K562 (cell line): ENCODE data around the gene JUNB. TPM values are rescaled to one million over a fixed set of nuclear protein-coding genes. Genes with fewer than 3 reads are reported as not detected.
A peak's percentile ranks its signal among the peaks of the same experiment; 100 is the strongest.

Experiments used
- BRD4 ChIP-seq: fragments of 200-600 bp; sonication (generic); IDR thresholded peaks from 2 replicates; pipeline ENCODE4 v1.6.1; 2017; ENCODE audit warnings: inconsistent platforms
- CUX1 ChIP-seq: fragments of 200-800 bp; sonication (Bioruptor generic); IDR thresholded peaks from 2 replicates; pipeline ENCODE4 v1.6.1; 2016; ENCODE audit warnings: missing genetic modification characterization, missing compliant biosample characterization
- GABPB2 ChIP-seq: fragments of 250-450 bp; sonication (Bioruptor Pico); conservative IDR thresholded peaks from 2 replicates; pipeline ENCODE4 v1.5.1; 2021; ENCODE audit warnings: mild to moderate bottlenecking
- MAFK ChIP-seq: IDR thresholded peaks from 2 replicates; pipeline ENCODE4 v1.6.1; 2011; ENCODE audit warnings: low read length, improper control_type of control experiment
- MCM7 ChIP-seq, 2 experiments: fragments of 450-650 bp; IDR thresholded peaks; 2 replicates each; pipeline ENCODE4 v1.6.1; 2016 to 2018
- MLLT1 ChIP-seq, 2 experiments: fragments of 450-650 bp; IDR thresholded peaks; 2 replicates each; pipeline ENCODE4 v1.6.1; 2016
- NFRKB ChIP-seq: fragments of 450-650 bp; IDR thresholded peaks from 2 replicates; pipeline ENCODE4 v1.6.1; 2016; ENCODE audit warnings: low read depth
- PPARD ChIP-seq: fragments of 250-450 bp; sonication (Bioruptor Pico); IDR thresholded peaks from 2 replicates; pipeline ENCODE4 v1.8.0; 2022; ENCODE audit warnings: inconsistent platforms, mild to moderate bottlenecking, moderate library complexity
- PURB ChIP-seq: sonication (generic); formaldehyde crosslinking; IDR thresholded peaks from 2 replicates; pipeline ENCODE4 v1.9.0; 2021; ENCODE audit warnings: low read depth, mild to moderate bottlenecking, missing genetic modification reagents
- SIN3A ChIP-seq, 2 experiments: fragments of 150-350 bp in 1 of 2; IDR thresholded peaks; 2 replicates each; pipeline ENCODE4 v1.6.1; 2011 to 2016; ENCODE audit warnings: borderline replicate concordance in 2 of 2, low read depth in 2 of 2, low read length in 2 of 2, mild to moderate bottlenecking in 2 of 2, moderate library complexity in 2 of 2; ENCODE audit not compliant: control insufficient read depth in 1 of 2
- TAF1 ChIP-seq: IDR thresholded peaks from 2 replicates; pipeline ENCODE4 v1.6.1; 2011; ENCODE audit warnings: mild to moderate bottlenecking, low read length, moderate library complexity; ENCODE audit not compliant: insufficient read depth, control insufficient read depth, severe bottlenecking; ENCODE audit errors: extremely low read depth
- TFAP4 ChIP-seq: sonication (generic); formaldehyde crosslinking; IDR thresholded peaks from 2 replicates; pipeline ENCODE4 v1.8.0; 2022; ENCODE audit warnings: missing genetic modification reagents, mild to moderate bottlenecking, moderate library complexity, borderline replicate concordance
- ZBTB7A ChIP-seq: IDR thresholded peaks from 2 replicates; pipeline ENCODE4 v1.6.1; 2011; ENCODE audit warnings: low read depth, mild to moderate bottlenecking, low read length, moderate library complexity, borderline replicate concordance; ENCODE audit not compliant: control insufficient read depth
- ZKSCAN3 ChIP-seq: fragments of 250-450 bp; sonication (Bioruptor Pico); IDR thresholded peaks from 2 replicates; pipeline ENCODE4 v1.4.0; 2020
- ZNF140 ChIP-seq: fragments of 250-450 bp; sonication (Bioruptor Pico); IDR thresholded peaks from 2 replicates; pipeline ENCODE4 v1.8.0; 2021; ENCODE audit warnings: moderate library complexity, mild to moderate bottlenecking, inconsistent platforms
- ZNF395 ChIP-seq: fragments of 200-800 bp; sonication (Bioruptor generic); IDR thresholded peaks from 2 replicates; pipeline ENCODE4 v1.6.1; 2017; ENCODE audit warnings: missing genetic modification characterization, missing compliant biosample characterization
- ZNF431 ChIP-seq: sonication (generic); formaldehyde crosslinking; IDR thresholded peaks from 2 replicates; pipeline ENCODE4 v1.8.0; 2022; ENCODE audit warnings: mild to moderate bottlenecking, missing genetic modification reagents
- ZNF766 ChIP-seq: fragments of 200-800 bp; sonication (Bioruptor generic); conservative IDR thresholded peaks from 2 replicates; pipeline ENCODE4 v1.6.1; 2016; ENCODE audit warnings: missing genetic modification characterization, missing compliant biosample characterization
- polyA plus RNA-seq, 8 experiments: library from polyadenylated mRNA; depleted of rRNA in 4 of 8; stranded (reverse) in 5 of 8; unstranded in 3 of 8; fragments of >200 nt; fragmentation: Nextera tagmentation in 2 of 8; fragmentation: Illumina TruSeq in 1 of 8; extraction: Ambion mirVana in 2 of 8; extraction: Trizol in 1 of 8; gene quantifications; 2 replicates each; pipeline versions ENCODE4 v1.2.1 to v1.2.3, GENCODE V29; 2011 to 2014; ENCODE audit warnings: inconsistent platforms in 1 of 8, missing spikeins in 1 of 8
- total RNA-seq, 7 experiments: library from RNA; depleted of rRNA in 6 of 7; stranded (reverse); fragments of >200 nt in 6 of 7; fragmentation: Illumina TruSeq in 2 of 7; extraction: Trizol in 2 of 7; gene quantifications; 2 replicates each; pipeline versions ENCODE4 v1.2.1 to v1.2.3, GENCODE V29; 2011 to 2021; ENCODE audit warnings: low replicate concordance in 1 of 7

The JUNB gene
- total and polyA plus RNA-seq, 9 of the 15 experiments (the other 6 are each of a cell fraction or from before 2014, with no cell fraction given): 0.23 to 88.1 (median 13.1) TPM

GRCh38 chr19:12778017-12778904, 13.0 kb upstream of the JUNB start (continued):
- no peak for TF ChIP-seq CUX1 (CRISPR knock-in tag)
- TF ChIP-seq ZKSCAN3 (CRISPR knock-in tag): no peak
- TF ChIP-seq MAFK: no peak
- TF ChIP-seq TFAP4: peak; percentile 72
- no peak for TF ChIP-seq PPARD (CRISPR knock-in tag)
- TF ChIP-seq GABPB2 (CRISPR knock-in tag): no peak
- peak; percentile 15 for TF ChIP-seq TAF1
- no peak for TF ChIP-seq ZNF431 (CRISPR knock-in tag)
- 0 out of 2 replicates have a peak, but pooled peaks have one; percentile 27 for TF ChIP-seq ZNF766
- peak; percentile 46 for TF ChIP-seq NFRKB
- TF ChIP-seq PURB: no peak
- TF ChIP-seq MLLT1 (IDR thresholded peaks at IDR 0.05): peak in 1 of 2 experiments; percentile 22; a peak in 1 of 4 replicates
- peak; percentile 78 for TF ChIP-seq ZNF395
- no peak for TF ChIP-seq SIN3A (IDR thresholded peaks at IDR 0.05; ENCODE audit: borderline replicate concordance in 2 of 2, control insufficient read depth in 1 of 2, low read depth in 2 of 2, low read length in 2 of 2)
- peak; percentile 39; the same call in 1 of the 2 replicates for TF ChIP-seq ZBTB7A
- no peak for TF ChIP-seq ZNF140 (CRISPR knock-in tag)
- TF ChIP-seq MCM7 (IDR thresholded peaks at IDR 0.05): no peak
- TF ChIP-seq BRD4: 0 out of 2 replicates have a peak, but pooled peaks have one; percentile 24
